GM19035 (cell line): ENCODE data around the gene PLA2G15.

Experiments used
- ATAC-seq: cut with Tn5 transposase; IDR thresholded peaks from one replicate; pipeline ENCODE4 v1.9.1; 2021; ENCODE audit not compliant: unreplicated experiment

The PLA2G15 gene, protein sequence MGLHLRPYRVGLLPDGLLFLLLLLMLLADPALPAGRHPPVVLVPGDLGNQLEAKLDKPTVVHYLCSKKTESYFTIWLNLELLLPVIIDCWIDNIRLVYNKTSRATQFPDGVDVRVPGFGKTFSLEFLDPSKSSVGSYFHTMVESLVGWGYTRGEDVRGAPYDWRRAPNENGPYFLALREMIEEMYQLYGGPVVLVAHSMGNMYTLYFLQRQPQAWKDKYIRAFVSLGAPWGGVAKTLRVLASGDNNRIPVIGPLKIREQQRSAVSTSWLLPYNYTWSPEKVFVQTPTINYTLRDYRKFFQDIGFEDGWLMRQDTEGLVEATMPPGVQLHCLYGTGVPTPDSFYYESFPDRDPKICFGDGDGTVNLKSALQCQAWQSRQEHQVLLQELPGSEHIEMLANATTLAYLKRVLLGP

GRCh38 chr16:68244903-68245853 lies at the start of gene PLA2G15:
TSS of gene PLA2G15 (plus strand) at chr16:68245373. CDS start at chr16:68245427, 54 bp downstream.
- ATAC-seq: peak; percentile 90

- ATAC-seq: no peak
These were observed 47.9 kb upstream of the PLA2G15 start for GRCh38 chr16:68197250-68197649.

- no peak for ATAC-seq
These were observed 44.9 kb upstream of the PLA2G15 start for GRCh38 chr16:68200088-68200783.

DNA sequence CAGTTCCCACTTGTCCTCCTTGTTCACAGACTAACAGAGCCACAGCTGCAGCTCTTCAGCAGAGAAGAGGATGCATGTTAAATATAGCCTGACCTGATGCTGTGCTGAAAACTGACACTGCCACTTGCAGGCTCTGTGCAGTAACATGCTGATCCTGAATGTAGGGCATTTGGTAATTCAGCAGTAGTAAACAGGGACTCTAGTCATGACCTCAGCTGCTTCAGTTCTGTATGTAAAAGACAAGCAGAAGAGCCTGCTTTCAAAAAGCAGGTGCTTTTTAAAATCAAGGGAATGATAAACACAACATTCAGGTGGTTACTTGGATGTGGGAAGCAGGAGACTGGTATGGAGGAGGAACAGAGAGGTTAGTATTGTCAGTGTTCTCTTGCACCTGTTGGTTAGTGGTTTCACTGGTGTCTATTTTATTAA lies 43.1 kb upstream of the PLA2G15 start:
- no peak for ATAC-seq

DNA sequence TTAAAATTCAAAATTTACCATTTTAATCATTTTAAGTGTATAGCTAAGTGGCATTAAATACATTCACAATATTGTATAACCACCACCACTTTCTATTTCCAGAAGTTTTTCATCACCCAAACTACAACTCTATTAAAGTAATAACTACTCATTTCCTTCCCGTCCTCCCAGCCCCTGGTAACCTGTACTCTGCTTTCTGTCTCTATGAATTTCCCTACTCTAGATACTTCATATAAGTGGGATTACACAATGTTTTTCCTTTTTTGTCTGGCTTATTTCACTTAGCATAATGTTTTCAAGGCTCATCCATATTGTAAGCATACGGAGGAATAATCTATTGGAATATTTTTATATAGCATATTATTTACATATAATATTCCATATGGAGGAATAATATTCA lies 38.9 kb upstream of the PLA2G15 start:
- ATAC-seq: no peak

GRCh38 chr16:68214726-68215125 lies 30.4 kb upstream of the PLA2G15 start:
- no peak for ATAC-seq

DNA sequence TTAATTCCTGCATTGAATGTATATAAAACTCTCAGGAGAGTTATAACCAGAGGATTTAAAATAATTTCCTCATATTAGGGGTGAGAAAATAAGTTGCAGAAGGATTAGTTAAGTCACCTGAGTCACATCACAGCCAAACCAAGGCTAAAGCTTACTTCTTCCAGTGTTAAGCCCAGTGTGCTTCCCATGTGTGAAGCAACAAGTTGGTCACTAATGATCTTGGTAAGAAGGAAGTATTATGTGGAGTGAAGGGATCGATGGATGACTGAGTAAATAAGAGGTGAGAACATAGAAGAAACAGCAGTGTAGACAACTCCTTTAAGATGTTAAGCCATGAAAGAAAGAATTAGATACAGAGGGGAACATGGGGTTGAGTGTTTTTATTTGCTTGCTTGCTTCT lies 29.9 kb upstream of the PLA2G15 start:
- ATAC-seq: no peak

GRCh38 chr16:68216240-68216639 lies 28.9 kb upstream of the PLA2G15 start:
- ATAC-seq: no peak

DNA sequence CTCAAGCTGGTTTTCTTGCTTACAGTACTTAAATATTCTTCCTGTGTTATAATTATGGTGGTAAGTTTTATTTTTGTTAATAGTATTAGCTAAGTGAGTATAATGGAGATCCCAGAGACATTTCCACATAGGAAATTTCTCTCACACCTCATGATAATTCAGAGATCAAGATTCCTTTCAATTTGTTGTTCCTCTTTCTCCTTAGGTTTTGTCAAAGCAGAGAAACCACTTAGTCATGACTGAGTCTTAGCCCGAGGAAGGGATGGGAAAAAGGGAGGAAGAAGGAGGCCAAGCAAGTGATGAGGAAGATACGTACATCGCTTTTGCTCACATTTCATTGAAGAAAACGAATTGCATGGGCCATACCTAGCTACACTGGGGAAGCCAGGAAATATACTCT lies 27.7 kb upstream of the PLA2G15 start:
- ATAC-seq: no peak

DNA sequence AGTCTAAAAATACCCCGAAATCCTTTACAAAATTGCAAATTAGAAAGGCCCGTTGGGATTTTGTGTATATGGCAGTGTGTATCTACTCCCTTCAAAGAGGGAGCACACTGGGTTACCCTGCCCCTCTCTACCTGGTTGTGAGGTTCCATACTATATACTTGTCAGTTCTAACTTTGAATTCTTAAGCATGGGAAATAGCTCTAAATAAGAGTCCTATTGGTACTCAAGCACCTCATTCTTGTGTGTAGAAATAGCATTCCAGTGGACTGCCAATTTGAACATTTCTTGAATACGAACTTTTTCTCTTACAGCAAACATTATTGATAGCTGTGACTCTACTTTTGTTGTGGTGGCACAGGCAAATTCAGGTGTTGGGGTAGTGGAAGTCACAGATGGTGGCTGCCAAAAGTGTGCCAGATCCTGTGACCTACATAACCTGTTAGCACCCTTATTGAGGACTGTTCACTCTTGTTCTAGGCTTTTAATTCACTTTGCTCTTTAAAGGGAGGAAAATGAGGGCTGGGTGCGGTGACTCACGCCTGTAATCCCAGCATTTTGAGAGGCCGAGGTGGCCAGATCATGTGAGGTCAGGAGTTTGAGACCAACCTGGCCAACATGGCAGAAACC lies 25.3 kb upstream of the PLA2G15 start:
- no peak for ATAC-seq

- ATAC-seq: no peak
These were observed 22.1 kb upstream of the PLA2G15 start for GRCh38 chr16:68223072-68223471.

DNA sequence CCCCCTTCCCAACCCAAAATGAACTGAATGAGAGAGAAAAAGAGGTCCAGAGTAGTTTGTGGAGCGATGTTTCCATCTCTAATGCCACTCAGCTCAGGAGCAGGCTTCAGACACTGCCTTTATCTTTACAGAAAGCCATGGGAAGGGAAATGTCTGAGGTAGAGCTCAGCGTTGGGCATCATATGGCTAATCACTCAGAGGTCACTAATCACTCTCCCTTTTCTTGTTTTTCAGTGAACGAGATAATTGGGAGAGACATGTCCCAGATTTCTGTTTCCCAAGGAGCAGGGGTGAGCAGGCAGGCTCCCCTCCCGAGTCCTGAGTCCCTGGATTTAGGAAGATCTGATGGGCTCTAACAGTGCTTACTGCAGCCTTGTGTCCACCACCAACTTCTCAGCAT lies 19.1 kb upstream of the PLA2G15 start:
- ATAC-seq: no peak

DNA sequence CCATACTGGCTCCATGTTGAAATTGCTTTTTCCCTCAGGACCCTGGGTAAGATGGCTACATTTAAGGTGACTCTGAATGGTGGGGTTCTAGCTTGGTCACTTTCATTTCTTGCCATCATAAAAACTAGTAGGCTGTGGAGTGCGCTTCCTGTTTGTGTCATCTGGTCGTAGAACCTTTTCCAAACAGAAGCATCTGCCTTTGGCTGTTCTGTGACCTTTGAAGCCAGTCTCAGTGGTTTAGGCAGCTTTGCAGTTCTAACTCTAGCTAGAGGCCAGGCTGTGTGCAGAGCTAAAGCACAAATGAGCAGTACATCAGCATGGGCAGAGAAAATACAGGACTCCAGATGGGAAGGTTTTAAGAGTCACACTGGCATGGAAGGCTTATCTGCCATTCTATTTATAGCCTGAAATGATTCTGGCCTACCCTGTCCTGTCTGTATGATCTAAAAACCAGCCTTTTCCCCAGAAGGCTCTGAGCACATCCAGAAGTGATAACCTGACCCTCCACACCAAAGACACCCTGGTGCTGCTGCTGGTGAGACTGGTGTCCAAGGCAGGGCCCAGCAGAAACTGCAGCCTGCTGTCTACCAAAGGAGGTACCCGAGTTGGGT lies 17.9 kb upstream of the PLA2G15 start:
- no peak for ATAC-seq

DNA sequence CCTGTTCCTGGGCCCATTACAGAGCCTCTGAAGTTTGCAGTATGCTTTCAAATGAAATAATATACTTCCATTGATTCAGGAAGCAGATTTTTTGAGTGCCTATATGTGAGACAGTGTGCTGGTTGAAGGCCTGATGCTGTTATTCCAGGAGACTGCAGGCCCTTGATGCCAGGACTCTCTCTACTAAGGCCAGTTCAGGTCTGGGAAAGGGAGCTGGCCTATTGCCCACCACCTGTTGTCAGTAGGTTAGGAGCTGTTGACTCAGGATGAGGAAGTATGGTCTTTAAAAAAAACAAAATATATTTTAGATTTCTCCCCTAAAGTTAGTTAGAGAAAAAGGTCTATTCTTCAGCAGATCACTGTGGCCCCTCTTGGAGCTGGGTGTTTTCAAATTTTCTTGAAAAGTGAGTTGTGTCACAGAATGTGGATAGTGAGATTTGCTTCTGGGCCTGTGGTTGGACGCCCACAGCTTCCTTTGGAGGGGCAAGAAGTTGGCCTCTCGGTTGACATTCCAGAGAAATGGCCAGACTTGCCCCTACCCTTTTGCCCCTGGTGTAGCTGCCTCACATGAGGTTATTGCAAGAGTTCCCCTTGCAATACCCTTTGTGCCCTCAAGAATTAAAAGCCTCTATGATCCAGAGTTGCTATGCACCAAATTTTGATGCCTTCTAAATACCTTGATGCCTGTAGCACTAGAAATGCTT lies 17.2 kb upstream of the PLA2G15 start:
- no peak for ATAC-seq

DNA sequence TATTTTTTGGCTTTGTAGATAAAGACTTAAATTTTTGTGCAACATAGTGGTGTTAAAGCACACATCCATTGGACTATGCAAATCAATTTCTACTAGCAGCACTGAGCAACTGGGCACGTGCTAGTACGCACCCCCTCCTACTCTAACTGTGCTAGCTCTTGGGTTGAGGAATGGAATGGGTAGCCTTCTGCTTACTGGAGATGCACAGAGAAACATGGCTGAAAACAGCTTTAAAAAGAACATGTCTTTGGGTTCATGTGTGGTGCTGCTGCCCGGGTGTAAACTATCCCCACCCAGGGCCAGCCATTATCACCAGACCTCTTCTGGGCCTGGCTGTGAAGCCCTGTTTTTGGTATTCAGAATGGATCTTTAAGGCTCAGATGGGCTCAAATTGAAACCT lies 16.5 kb upstream of the PLA2G15 start:
- no peak for ATAC-seq

DNA sequence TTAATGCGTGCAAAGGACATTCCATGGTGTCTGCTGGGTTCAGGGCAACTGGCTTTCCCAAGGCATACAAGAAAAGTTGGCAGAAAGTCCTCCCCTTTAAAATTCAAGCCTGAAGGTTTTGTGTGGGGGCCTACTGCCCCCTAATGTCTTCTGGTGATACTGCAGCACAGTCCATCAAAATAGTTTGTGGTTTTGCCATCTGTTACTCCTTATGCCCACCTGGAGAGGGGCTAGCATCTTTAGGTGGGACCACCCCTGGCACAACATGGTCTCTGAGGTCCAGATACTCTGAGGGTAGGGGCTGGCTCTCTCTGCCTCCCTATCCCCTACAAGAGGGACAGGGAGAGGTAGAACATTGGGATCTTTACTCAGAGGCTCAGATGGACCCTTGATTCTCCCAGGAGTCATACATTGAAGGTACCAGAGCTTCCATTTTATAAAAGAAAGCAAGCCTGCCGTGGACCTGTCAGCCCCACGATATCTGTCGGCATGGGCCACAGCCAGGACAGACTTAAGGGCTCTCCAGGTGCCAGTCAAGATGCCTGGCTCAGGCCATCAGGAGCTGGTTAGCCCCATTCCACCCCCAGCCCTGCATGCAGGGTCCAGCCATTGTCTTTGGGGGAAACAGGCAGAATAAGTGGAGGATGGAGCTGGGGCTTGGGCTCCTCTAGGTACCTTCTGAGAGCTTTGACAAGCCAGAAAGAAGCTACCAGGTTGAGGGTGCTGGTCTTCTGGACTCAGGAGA lies 15.6 kb upstream of the PLA2G15 start:
- ATAC-seq: no peak

- ATAC-seq: no peak
These were observed 15.0 kb upstream of the PLA2G15 start for GRCh38 chr16:68230176-68230571.

DNA sequence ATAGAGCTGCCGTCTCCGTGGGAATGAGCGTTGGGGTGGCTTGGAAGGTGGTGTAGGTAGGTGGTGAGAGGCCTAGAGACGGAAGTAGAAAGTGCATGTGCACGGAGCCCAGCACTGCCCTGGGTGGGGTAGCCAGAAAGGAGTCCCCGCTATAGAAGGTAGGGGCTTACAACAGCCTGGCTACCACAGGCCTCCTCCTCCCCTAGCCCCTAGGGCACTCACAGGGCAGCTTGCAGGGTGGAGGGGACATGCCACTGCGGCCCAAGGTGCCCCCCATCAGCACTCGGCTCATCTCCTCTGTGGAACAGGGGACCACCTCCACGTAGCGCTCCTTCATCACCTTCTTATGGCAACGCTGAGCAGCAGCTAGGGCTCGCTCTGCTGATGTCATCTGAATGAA lies 14.2 kb upstream of the PLA2G15 start:
- ATAC-seq: no peak
